H1 (cell line): Measurements from ENCODE around the gene ANKRD62. TPM values are rescaled to one million over a fixed set of nuclear protein-coding genes. Genes with fewer than 3 reads are reported as not detected.

Source experiments
- CBX5 ChIP-seq: fragments of 300-800, 300-1000 bp; sonication (generic); IDR thresholded peaks from 2 replicates; pipeline ENCODE4 v1.7.1; 2016; ENCODE audit warnings: antibody characterized with exemption, low read length, low read depth
- GTF2F1 ChIP-seq: IDR thresholded peaks from 2 replicates; pipeline ENCODE4 v1.6.1; 2012; ENCODE audit warnings: low read depth, low read length, improper control_type of control experiment, borderline replicate concordance
- PHF8 ChIP-seq: fragments of 200-600 bp; sonication (generic); conservative IDR thresholded peaks from 2 replicates; pipeline ENCODE4 v1.7.1; 2012; ENCODE audit warnings: low read depth, mild to moderate bottlenecking, inconsistent platforms, low read length, moderate library complexity
- POLR2A ChIP-seq, 2 experiments: IDR thresholded peaks; 1 replicate in 1 of 2; 2 replicates in 1 of 2; pipeline ENCODE4 v1.6.1; 2011; ENCODE audit warnings: low read depth in 2 of 2, low read length in 2 of 2, mild to moderate bottlenecking in 2 of 2; ENCODE audit errors: control extremely low read depth in 1 of 2
- SIN3A ChIP-seq, 2 experiments: IDR thresholded peaks in 1 of 2; conservative IDR thresholded peaks in 1 of 2; 2 replicates each; pipeline ENCODE4 v1.6.1; 2011 to 2012; ENCODE audit warnings: low read length in 2 of 2, improper control_type of control experiment in 1 of 2, low read depth in 1 of 2, mild to moderate bottlenecking in 1 of 2
- SIRT6 ChIP-seq: IDR thresholded peaks from one replicate; pipeline ENCODE4 v1.7.1; 2012; ENCODE audit warnings: low read length, inconsistent platforms
- TEAD4 ChIP-seq: IDR thresholded peaks from 2 replicates; pipeline ENCODE4 v1.6.1; 2012; ENCODE audit warnings: low read depth, low read length, inconsistent platforms, mixed read lengths
- polyA plus RNA-seq, 7 experiments: library from polyadenylated mRNA; depleted of rRNA in 3 of 7; stranded (reverse) in 5 of 7; unstranded in 2 of 7; fragments of >200 nt in 5 of 7; fragments of 200-250 nt in 2 of 7; gene quantifications; 1 replicate in 5 of 7; 2 replicates in 1 of 7; 4 replicates in 1 of 7; pipeline versions ENCODE4 v1.2.1 to v1.2.3, GENCODE V29; 2011 to 2013; ENCODE audit warnings: missing spikeins in 2 of 7, mixed read lengths in 2 of 7
- total RNA-seq: library from RNA; stranded (reverse); fragmentation: NEBNext Ultra II Directional; extraction: Animal tissue kit (Norgen Biotek cat#: 25700); gene quantifications from 2 replicates; pipeline ENCODE4 v1.2.1, GENCODE V29; 2021

ANKRD62 gene
- total and polyA plus RNA-seq, 2 of the 8 experiments (the other 6 are each of a cell fraction or from before 2014, with no cell fraction given): not detected

DNA sequence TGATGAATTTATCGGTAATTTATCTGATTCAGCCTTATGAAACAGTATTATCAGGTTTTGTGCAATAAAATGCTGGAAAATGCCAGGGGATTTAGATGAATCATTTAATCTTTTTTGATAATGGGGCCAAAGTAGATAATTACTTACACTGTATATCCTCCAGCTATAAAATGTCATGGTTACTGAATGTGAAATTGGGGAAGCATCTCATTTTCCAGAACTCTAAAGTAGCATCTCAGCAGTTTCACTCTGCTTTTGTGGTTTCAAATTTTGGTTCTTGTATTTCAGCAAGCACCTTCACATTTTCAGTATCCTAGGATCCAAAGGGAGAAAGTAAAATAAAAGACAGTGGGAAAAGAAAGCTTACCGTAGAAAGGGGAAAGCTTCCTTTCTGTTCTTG, 12.8 kb downstream of the ANKRD62 start (continued):
- TF ChIP-seq CBX5 (no peak), POLR2A (IDR thresholded peaks at IDR 0.05; ENCODE audit: control extremely low read depth in 1 of 2, low read depth in 2 of 2, low read length in 2 of 2) (no peak), SIN3A (conservative IDR thresholded peaks at IDR 0.05 in 1 of 2, IDR thresholded peaks at IDR 0.05 in 1 of 2; ENCODE audit: low read depth in 1 of 2, low read length in 2 of 2) (no peak), GTF2F1 (no peak), TEAD4 (no peak), SIRT6 (no peak), PHF8 (no peak)
